Tibial artery (tissue), 4 donors: ENCODE data around the gene ZEB1.

Experiments
- DNase-seq, 2 donors: peaks; one replicate each; pipeline ENCODE4 v3.0.0-alpha.2; 2019
- H3K27ac ChIP-seq, 2 donors: fragments of 200-600 bp; sonication (generic) in 1 of 2; 1 replicate in 1 of 2; 2 replicates in 1 of 2; pipeline ENCODE4 v1.5.1; 2018 to 2019; ENCODE audit warnings: mild to moderate bottlenecking in 1 of 2
- H3K27me3 ChIP-seq, 2 donors: fragments of 200-600 bp; sonication (generic) in 1 of 2; one replicate each; pipeline versions ENCODE4 v1.5.1 to v1.6.0; 2016 to 2019
- H3K36me3 ChIP-seq, 3 donors: fragments of 200-600 bp; sonication (generic) in 2 of 3; one replicate each; pipeline ENCODE4 v1.5.1; 2016 to 2019; ENCODE audit warnings: mild to moderate bottlenecking in 2 of 3
- H3K4me1 ChIP-seq, 4 donors: fragments of 200-600 bp; sonication (generic) in 2 of 4; 1 replicate in 3 of 4; 2 replicates in 1 of 4; pipeline ENCODE4 v1.5.1; 2016 to 2019
- H3K4me3 ChIP-seq, 2 donors: fragments of 200-600 bp; sonication (generic) in 1 of 2; 1 replicate in 1 of 2; 2 replicates in 1 of 2; pipeline ENCODE4 v1.5.1; 2018 to 2019; ENCODE audit warnings: mild to moderate bottlenecking in 2 of 2
- H3K9me3 ChIP-seq, 3 donors: fragments of 200-600 bp; sonication (generic) in 1 of 3; one replicate each; pipeline ENCODE4 v1.5.1; 2016 to 2019
- intact Hi-C: fragments of 100-400 bp; cut with DNase I; formaldehyde crosslinking; loops from one replicate; pipeline ENCODE4 v1.15.0; 2023; ENCODE audit warnings: low total_unique reads
- TF ChIP-seq, protein P1 (sequence below), 2 experiments: fragments of 200-600 bp in 1 of 2; fragments of 450-650 bp in 1 of 2; IDR thresholded peaks; one replicate each; pipeline ENCODE4 v1.5.1; 2017 to 2019; ENCODE audit warnings: antibody characterized with exemption in 2 of 2, mild to moderate bottlenecking in 1 of 2, moderate library complexity in 1 of 2

Gene ZEB1

GRCh38 chr10:31278279-31278941 is 40.6 kb upstream of the ZEB1 start:
- intact Hi-C loops: no loop called here
- Histone ChIP-seq H3K9me3 (peaks cover 0 to 6% (median 0%) of the 10 kb centered on the region in 3 donors), H3K4me1 (peaks cover 0 to under 1% (median 0%) of the 10 kb centered on the region in 4 donors), H3K4me3 (no peak overlapping the region), H3K27me3 (no peaks in the 10 kb centered on the region), H3K27ac (no peak overlapping the region), H3K36me3 (no peaks in the 10 kb centered on the region)
- TF ChIP-seq, protein P1, sequence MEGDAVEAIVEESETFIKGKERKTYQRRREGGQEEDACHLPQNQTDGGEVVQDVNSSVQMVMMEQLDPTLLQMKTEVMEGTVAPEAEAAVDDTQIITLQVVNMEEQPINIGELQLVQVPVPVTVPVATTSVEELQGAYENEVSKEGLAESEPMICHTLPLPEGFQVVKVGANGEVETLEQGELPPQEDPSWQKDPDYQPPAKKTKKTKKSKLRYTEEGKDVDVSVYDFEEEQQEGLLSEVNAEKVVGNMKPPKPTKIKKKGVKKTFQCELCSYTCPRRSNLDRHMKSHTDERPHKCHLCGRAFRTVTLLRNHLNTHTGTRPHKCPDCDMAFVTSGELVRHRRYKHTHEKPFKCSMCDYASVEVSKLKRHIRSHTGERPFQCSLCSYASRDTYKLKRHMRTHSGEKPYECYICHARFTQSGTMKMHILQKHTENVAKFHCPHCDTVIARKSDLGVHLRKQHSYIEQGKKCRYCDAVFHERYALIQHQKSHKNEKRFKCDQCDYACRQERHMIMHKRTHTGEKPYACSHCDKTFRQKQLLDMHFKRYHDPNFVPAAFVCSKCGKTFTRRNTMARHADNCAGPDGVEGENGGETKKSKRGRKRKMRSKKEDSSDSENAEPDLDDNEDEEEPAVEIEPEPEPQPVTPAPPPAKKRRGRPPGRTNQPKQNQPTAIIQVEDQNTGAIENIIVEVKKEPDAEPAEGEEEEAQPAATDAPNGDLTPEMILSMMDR (IDR thresholded peaks at IDR 0.05): no peak
- no peak for DNase-seq

- Histone ChIP-seq H3K4me3 (no peak overlapping the region), H3K27ac (no peak overlapping the region), H3K9me3 (peaks cover 0 to 6% (median 0%) of the 10 kb centered on the region in 3 donors), H3K36me3 (no peaks in the 10 kb centered on the region), H3K27me3 (no peaks in the 10 kb centered on the region), H3K4me1 (no peaks in the 10 kb centered on the region)
- intact Hi-C loops: no loop called here
- TF ChIP-seq, protein P1 (IDR thresholded peaks at IDR 0.05): no peak
- DNase-seq: no peak
These were observed 38.0 kb upstream of the ZEB1 start for GRCh38 chr10:31280972-31281371.

GRCh38 chr10:31288001-31288400 is 31.0 kb upstream of the ZEB1 start:
- TF ChIP-seq, protein P1 (IDR thresholded peaks at IDR 0.05): no peak
- no peak overlapping the region for H3K27ac ChIP-seq
- no peak overlapping the region for H3K4me3 ChIP-seq
- H3K9me3 ChIP-seq: no peaks in the 10 kb centered on the region
- no peaks in the 10 kb centered on the region for H3K27me3 ChIP-seq
- no peaks in the 10 kb centered on the region for H3K36me3 ChIP-seq
- no peak for DNase-seq
- intact Hi-C loops: no loop called here
- H3K4me1 ChIP-seq: no peaks in the 10 kb centered on the region

DNA sequence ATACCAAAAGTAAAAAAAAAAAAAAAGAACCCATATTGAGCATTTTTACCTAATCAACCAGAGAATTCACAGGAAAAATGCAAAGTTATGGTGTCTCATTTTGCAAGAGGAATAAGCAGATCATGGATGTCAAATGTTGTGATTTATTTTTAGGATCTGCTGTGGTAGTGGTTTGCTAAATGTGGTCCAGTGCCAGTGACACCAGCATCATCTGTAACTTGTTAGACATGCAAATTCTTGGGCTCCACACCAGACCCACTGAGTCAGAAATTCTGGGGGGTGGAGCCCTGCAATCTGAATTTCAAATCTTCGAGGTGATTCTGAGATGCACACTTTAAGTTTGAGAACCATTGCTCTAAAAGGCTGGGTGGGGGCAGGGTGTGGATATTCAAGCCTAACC is 30.1 kb upstream of the ZEB1 start:
- H3K4me1 ChIP-seq: no peaks in the 10 kb centered on the region
- intact Hi-C loops: no loop called here
- H3K36me3 ChIP-seq: no peaks in the 10 kb centered on the region
- no peak overlapping the region for H3K27ac ChIP-seq
- TF ChIP-seq, protein P1 (IDR thresholded peaks at IDR 0.05): no peak
- H3K27me3 ChIP-seq: no peaks in the 10 kb centered on the region
- H3K4me3 ChIP-seq: no peak overlapping the region
- no peak for DNase-seq
- no peaks in the 10 kb centered on the region for H3K9me3 ChIP-seq

DNA sequence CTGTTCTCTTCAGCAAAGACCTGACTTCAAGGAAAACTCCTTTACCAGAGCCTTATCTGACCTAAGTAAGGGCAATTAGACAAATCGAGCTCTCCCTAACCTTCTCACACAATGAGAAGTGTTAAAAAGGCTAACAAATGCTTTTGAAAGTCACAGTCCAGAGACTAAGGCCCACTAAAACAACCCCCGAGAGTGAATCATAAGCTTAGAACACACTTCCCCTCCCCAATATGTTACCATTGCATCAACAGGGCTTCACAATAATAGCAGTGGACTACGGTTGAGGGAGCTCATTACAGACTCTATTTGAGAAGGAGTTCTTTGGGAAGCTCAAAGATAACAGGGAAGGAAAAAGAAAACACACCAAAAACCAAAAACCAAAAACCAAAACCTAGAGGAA is 28.6 kb upstream of the ZEB1 start:
- no peak overlapping the region for H3K4me3 ChIP-seq
- intact Hi-C loops: no loop called here
- no peaks in the 10 kb centered on the region for H3K36me3 ChIP-seq
- TF ChIP-seq, protein P1 (IDR thresholded peaks at IDR 0.05): no peak
- no peak for DNase-seq
- H3K27ac ChIP-seq: no peak overlapping the region
- H3K27me3 ChIP-seq: no peaks in the 10 kb centered on the region
- no peaks in the 10 kb centered on the region for H3K9me3 ChIP-seq
- H3K4me1 ChIP-seq: no peaks in the 10 kb centered on the region

- H3K4me1 ChIP-seq: no peaks in the 10 kb centered on the region
- H3K36me3 ChIP-seq: no peaks in the 10 kb centered on the region
- TF ChIP-seq, protein P1 (IDR thresholded peaks at IDR 0.05): no peak
- no peaks in the 10 kb centered on the region for H3K9me3 ChIP-seq
- intact Hi-C loops: no loop called here
- H3K27me3 ChIP-seq: no peaks in the 10 kb centered on the region
- no peak for DNase-seq
- H3K4me3 ChIP-seq: no peak overlapping the region
- H3K27ac ChIP-seq: no peak overlapping the region
These were observed 27.9 kb upstream of the ZEB1 start for GRCh38 chr10:31291123-31291522.
